Gastrocnemius medialis (tissue), 4 donors: ENCODE results near the gene WDR4. TPM values are rescaled to one million over a fixed set of nuclear protein-coding genes. Genes with fewer than 3 reads are reported as not detected.
"Not testable (repeated sequence)": the region's sequence is repeated elsewhere in the genome, so short reads cannot be mapped to it uniquely, and the experiment has no call there.

Experiments used
- ATAC-seq, 2 donors: fragments of 150-250 bp; one replicate each; pipeline ENCODE4 v1.9.1; 2016
- DNase-seq, 2 donors: peaks; one replicate each; pipeline ENCODE4 v3.0.0-alpha.2; 2019
- H3K27ac ChIP-seq, 4 donors: fragments of 200-600 bp; sonication (generic); 1 replicate in 1 of 4; 2 replicates in 3 of 4; pipeline ENCODE4 v1.5.1; 2016 to 2018; ENCODE audit warnings: mild to moderate bottlenecking in 2 of 4, moderate library complexity in 1 of 4
- H3K27me3 ChIP-seq, 3 donors: fragments of 200-600 bp; sonication (generic) in 2 of 3; 1 replicate in 1 of 3; 2 replicates in 2 of 3; pipeline versions ENCODE4 v1.5.1 to v1.6.0; 2016 to 2019; ENCODE audit warnings: mild to moderate bottlenecking in 1 of 3, moderate library complexity in 1 of 3
- H3K36me3 ChIP-seq, 2 donors: fragments of 200-600 bp; sonication (generic) in 1 of 2; one replicate each; pipeline ENCODE4 v1.5.1; 2017 to 2018
- H3K4me1 ChIP-seq, 2 donors: fragments of 200-600 bp; sonication (generic) in 1 of 2; one replicate each; pipeline ENCODE4 v1.5.1; 2016 to 2017; ENCODE audit warnings: mild to moderate bottlenecking in 2 of 2
- H3K4me3 ChIP-seq, 4 donors: fragments of 200-600 bp; sonication (generic) in 3 of 4; 1 replicate in 1 of 4; 2 replicates in 3 of 4; pipeline ENCODE4 v1.5.1; 2016 to 2019; ENCODE audit warnings: mild to moderate bottlenecking in 2 of 4
- H3K9me3 ChIP-seq, 3 donors: fragments of 200-600 bp; sonication (generic) in 2 of 3; 1 replicate in 1 of 3; 2 replicates in 2 of 3; pipeline ENCODE4 v1.5.1; 2016 to 2019
- POLR2A ChIP-seq, 2 donors: fragments of 450-650 bp; IDR thresholded peaks; one replicate each; pipeline ENCODE4 v1.6.1; 2017; ENCODE audit warnings: antibody characterized with exemption in 2 of 2, mild to moderate bottlenecking in 2 of 2, moderate library complexity in 2 of 2
- in situ Hi-C, 4 donors: fragments of 200-750 bp; cut with MboI; loops; one replicate each; pipeline versions ENCODE4 v1.15.0 to v1.8.0; 2017; ENCODE audit warnings: low sequenced_read_pairs in 4 of 4
- intact Hi-C: fragments of 100-400 bp; cut with DNase I; formaldehyde crosslinking; loops from one replicate; pipeline ENCODE4 v1.15.1; 2023; ENCODE audit warnings: low total_unique reads
- total RNA-seq, 4 donors: library from RNA; depleted of rRNA; stranded (reverse); fragments of >200 nt; gene quantifications; one replicate each; pipeline versions ENCODE4 v1.1.0 to v1.2.3, GENCODE V29; 2016
- TF ChIP-seq, protein P1 (sequence below), 5 experiments: fragments of 450-650 bp in 3 of 5; fragments of 200-600 bp in 2 of 5; sonication (generic) in 2 of 5; IDR thresholded peaks in 4 of 5; conservative IDR thresholded peaks in 1 of 5; 1 replicate in 4 of 5; 2 replicates in 1 of 5; pipeline ENCODE4 v1.5.1; 2016 to 2019; ENCODE audit warnings: antibody characterized with exemption in 5 of 5, mild to moderate bottlenecking in 3 of 5, moderate library complexity in 3 of 5

The WDR4 gene
- total RNA-seq, 4 donors from 2014 or later: 1.9 to 13.3 (median 4.4) TPM

DNA sequence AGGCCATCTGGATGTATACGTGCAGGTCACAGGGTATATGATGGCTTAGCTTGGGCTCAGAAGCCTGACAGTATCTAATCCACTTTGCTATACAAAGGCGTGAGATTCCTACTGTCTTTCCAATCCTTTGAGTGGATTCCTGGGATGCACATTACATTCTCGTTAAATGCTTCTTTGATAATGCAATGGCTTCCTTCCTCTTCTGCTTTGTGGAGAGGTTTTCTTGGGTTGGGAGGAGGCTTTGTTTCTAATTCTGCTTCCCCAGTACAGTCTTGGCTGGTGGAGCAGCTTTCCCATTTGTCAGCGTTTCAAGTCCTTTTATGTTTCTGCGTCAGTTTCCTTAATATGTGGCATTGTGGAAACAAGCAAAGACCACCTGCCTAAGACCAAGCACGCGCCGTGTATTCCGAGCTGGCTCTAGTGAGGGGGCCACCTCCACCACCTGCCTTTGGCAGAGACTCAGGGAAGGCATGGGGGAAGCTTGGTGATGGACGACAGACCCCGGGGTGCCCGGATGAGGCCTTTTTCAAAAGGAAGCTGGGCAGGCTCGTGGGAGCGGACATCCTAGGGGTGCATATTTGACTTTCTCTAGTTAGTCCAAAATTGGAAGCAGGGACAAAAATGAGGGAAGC lies 72.7 kb downstream of the WDR4 start:
- H3K4me1 ChIP-seq: no peaks in the 10 kb centered on the region
- ATAC-seq: no peak
- TF ChIP-seq, protein P1, sequence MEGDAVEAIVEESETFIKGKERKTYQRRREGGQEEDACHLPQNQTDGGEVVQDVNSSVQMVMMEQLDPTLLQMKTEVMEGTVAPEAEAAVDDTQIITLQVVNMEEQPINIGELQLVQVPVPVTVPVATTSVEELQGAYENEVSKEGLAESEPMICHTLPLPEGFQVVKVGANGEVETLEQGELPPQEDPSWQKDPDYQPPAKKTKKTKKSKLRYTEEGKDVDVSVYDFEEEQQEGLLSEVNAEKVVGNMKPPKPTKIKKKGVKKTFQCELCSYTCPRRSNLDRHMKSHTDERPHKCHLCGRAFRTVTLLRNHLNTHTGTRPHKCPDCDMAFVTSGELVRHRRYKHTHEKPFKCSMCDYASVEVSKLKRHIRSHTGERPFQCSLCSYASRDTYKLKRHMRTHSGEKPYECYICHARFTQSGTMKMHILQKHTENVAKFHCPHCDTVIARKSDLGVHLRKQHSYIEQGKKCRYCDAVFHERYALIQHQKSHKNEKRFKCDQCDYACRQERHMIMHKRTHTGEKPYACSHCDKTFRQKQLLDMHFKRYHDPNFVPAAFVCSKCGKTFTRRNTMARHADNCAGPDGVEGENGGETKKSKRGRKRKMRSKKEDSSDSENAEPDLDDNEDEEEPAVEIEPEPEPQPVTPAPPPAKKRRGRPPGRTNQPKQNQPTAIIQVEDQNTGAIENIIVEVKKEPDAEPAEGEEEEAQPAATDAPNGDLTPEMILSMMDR (IDR thresholded peaks at IDR 0.05 in 4 of 5, conservative IDR thresholded peaks at IDR 0.05 in 1 of 5): no peak
- no peak for TF ChIP-seq POLR2A (IDR thresholded peaks at IDR 0.05)
- no peaks in the 10 kb centered on the region for H3K9me3 ChIP-seq
- intact Hi-C loops: no loop called here
- peaks cover 0 to 3% (median 0%) of the 10 kb centered on the region in 3 donors for H3K27me3 ChIP-seq
- no peak for DNase-seq
- in situ Hi-C loops: loop anchor here in 2 of 4 donors (25.0 kb wide), 3 partner anchors 194 to 494 kb away; partner anchors contain the start of gene TFF3 (in 1 of the 2)
- no peak overlapping the region for H3K4me3 ChIP-seq
- H3K27ac ChIP-seq: no peak overlapping the region
- H3K36me3 ChIP-seq: no peaks in the 10 kb centered on the region

DNA sequence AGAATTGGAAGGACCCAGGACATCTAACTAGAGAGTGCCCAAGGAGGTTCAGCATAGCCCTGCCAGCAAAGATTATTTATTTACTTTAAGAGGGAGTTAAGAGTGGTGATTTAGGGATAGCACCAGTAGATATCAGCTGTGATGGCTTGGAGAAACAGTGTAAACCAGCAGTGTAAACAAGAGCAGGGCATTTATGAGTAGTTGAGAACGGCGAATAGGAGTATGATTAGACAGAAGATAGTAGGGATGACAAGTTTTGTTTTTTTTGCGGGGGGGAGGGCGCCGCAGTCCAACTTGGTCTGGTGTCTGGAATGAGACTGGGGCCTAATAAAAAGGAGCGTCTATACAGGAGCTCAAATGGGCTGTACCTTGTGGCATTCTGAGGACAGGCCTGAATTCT lies 77.7 kb downstream of the WDR4 start:
- H3K4me3 ChIP-seq, H3K27ac ChIP-seq, intact Hi-C loops, ATAC-seq, H3K27me3 ChIP-seq, DNase-seq, H3K36me3 ChIP-seq, H3K4me1 ChIP-seq, H3K9me3 ChIP-seq: not testable (repeated sequence)
- in situ Hi-C loops: loop anchor here in 2 of 4 donors (25.0 kb wide), 3 partner anchors 189 to 489 kb away; partner anchors contain the start of gene TFF3 (in 1 of the 2)

DNA sequence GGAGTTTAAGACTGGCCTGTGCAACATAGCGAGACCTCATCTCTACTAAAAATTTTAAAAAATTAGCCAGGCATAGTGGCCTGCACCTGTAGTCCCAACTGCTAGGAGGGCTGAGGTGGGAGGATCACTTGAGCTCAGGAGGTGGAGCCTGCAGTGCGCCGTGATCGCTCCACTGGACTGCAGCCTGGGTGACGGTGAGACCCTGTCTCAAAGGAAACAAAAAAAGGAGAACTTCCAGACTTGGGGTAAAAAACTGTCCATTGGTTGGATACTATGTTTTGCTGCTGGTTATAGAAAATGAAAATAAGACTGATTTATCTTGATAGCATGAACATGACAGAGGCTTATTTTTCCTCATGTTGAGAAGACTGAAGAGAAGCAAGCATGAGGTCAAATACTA lies 79.4 kb downstream of the WDR4 start:
- H3K27ac ChIP-seq: no peak overlapping the region
- ATAC-seq: no peak
- intact Hi-C loops (no loop called here), in situ Hi-C loops (loop anchor here in 3 of 4 donors (25.0 kb wide), 4 partner anchors 87 to 488 kb away; partner anchors contain the start of genes NDUFV3 (in 1 of the 3), TFF3 (in 1 of the 3) and WDR4 (in 1 of the 3))
- no peaks in the 10 kb centered on the region for H3K36me3 ChIP-seq
- peaks cover 0 to 3% (median 2%) of the 10 kb centered on the region in 3 donors for H3K27me3 ChIP-seq
- TF ChIP-seq, protein P1 (IDR thresholded peaks at IDR 0.05 in 4 of 5, conservative IDR thresholded peaks at IDR 0.05 in 1 of 5): no peak
- no peak for TF ChIP-seq POLR2A (IDR thresholded peaks at IDR 0.05)
- H3K4me3 ChIP-seq: no peak overlapping the region
- no peaks in the 10 kb centered on the region for H3K4me1 ChIP-seq
- H3K9me3 ChIP-seq: no peaks in the 10 kb centered on the region
- no peak for DNase-seq

DNA sequence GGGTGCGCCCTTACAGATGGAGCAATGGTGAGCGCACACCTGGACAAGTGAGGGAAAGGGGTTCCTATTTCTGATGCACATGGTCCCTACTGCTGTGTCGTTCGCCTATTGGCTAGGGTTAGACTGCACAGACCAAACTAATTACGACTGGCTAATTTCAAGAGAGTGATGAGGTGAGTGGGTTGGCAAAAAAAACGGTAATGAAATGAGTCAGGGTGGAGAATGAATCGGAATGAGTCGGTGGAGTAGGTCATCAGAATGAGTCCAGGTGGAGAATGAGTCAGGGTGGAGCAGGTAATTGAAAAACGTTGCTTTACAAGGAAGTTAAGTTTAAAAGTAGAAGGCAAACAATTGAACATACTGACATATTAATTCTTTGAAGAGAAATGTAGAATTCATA lies 79.8 kb downstream of the WDR4 start:
- Histone ChIP-seq H3K4me1 (no peaks in the 10 kb centered on the region), H3K27me3 (peaks cover 0 to 4% (median 2%) of the 10 kb centered on the region in 3 donors), H3K27ac (no peak overlapping the region), H3K4me3 (no peak overlapping the region), H3K36me3 (no peaks in the 10 kb centered on the region), H3K9me3 (no peaks in the 10 kb centered on the region)
- in situ Hi-C loops (loop anchor here in 1 of 4 donors (25.0 kb wide), 1 partner anchor 88 kb away; the partner anchor contains the start of genes NDUFV3 and WDR4), intact Hi-C loops (no loop called here)
- no peak for DNase-seq
- TF ChIP-seq, protein P1 (IDR thresholded peaks at IDR 0.05 in 4 of 5, conservative IDR thresholded peaks at IDR 0.05 in 1 of 5): no peak
- TF ChIP-seq POLR2A (IDR thresholded peaks at IDR 0.05): no peak
- no peak for ATAC-seq

Other genes with a start within 250 kb of the WDR4 start
- 1 to 10 TPM; 1.4 to 4.5 (median 1.8) TPM for gene PDE9A, start 225.9 kb downstream of the WDR4 start, total RNA-seq
- gene NDUFV3, start 13.8 kb upstream of the WDR4 start, total RNA-seq: 100 to 1,000 TPM in 1 of 4 donors, 10 to 100 TPM in 3; 96.4 to 109 (median 97.7) TPM
- not detected for gene ERVH48-1, start 46.1 kb upstream of the WDR4 start, total RNA-seq
- 10 to 100 TPM in 1 of 4 donors, 1 to 10 TPM in 3; 5.3 to 18.0 (median 7.6) TPM for gene PKNOX1, start 95.0 kb upstream of the WDR4 start, total RNA-seq
- gene CBS, start 196.3 kb upstream of the WDR4 start, total RNA-seq: 1 to 10 TPM; 1.0 to 3.4 (median 1.4) TPM
- 10 to 100 TPM in 3 of 4 donors, 1 to 10 TPM in 1; 7.7 to 30.0 (median 18.0) TPM for gene U2AF1, start 228.0 kb upstream of the WDR4 start, total RNA-seq